Breast epithelium (tissue), 3 donors: ENCODE measurements around the gene PCMTD2.

Experiments
- POLR2AphosphoS5 ChIP-seq, 3 donors: sonication (generic); formaldehyde crosslinking; IDR thresholded peaks; one replicate each; pipeline ENCODE4 v1.6.1; 2017; ENCODE audit warnings: antibody characterized with exemption in 3 of 3
- TF ChIP-seq, protein P1 (sequence below), 3 donors: fragments of 450-650 bp; IDR thresholded peaks; one replicate each; pipeline ENCODE4 v1.5.1; 2016 to 2017; ENCODE audit warnings: antibody characterized with exemption in 3 of 3, mild to moderate bottlenecking in 3 of 3, moderate library complexity in 3 of 3

DNA sequence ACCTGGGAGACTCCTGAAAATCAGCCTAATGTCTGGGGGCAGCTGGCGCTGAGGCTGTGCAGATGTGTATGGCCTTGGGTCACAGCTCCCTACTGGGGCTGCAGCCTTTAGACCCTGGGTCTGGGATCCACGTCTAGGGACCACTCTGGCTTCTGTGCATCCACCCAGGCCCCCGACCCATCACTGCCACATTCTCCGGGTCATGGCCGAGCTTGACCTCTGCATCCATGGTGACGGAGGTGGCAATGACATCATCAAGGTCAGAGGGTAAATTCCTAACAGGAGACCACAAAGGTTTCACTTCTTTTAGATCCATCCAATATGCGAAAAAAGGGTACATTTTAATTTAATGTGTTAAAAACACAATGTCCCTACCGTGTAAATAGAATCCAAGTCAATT is 14.5 kb upstream of the PCMTD2 start:
- TF ChIP-seq POLR2AphosphoS5 (IDR thresholded peaks at IDR 0.05), result no peak
- TF ChIP-seq, protein P1, sequence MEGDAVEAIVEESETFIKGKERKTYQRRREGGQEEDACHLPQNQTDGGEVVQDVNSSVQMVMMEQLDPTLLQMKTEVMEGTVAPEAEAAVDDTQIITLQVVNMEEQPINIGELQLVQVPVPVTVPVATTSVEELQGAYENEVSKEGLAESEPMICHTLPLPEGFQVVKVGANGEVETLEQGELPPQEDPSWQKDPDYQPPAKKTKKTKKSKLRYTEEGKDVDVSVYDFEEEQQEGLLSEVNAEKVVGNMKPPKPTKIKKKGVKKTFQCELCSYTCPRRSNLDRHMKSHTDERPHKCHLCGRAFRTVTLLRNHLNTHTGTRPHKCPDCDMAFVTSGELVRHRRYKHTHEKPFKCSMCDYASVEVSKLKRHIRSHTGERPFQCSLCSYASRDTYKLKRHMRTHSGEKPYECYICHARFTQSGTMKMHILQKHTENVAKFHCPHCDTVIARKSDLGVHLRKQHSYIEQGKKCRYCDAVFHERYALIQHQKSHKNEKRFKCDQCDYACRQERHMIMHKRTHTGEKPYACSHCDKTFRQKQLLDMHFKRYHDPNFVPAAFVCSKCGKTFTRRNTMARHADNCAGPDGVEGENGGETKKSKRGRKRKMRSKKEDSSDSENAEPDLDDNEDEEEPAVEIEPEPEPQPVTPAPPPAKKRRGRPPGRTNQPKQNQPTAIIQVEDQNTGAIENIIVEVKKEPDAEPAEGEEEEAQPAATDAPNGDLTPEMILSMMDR (IDR thresholded peaks at IDR 0.05), result no peak
